ENCODE data around the gene ZP1. TPM values are rescaled to one million over a fixed set of nuclear protein-coding genes. Genes with fewer than 3 reads are reported as not detected.

Gene ZP1
- total and polyA plus RNA-seq, 2 of the 13 experiments (the other 11 are each of a cell fraction or from before 2014, with no cell fraction given): 0.16 TPM; not detected in 1

DNA sequence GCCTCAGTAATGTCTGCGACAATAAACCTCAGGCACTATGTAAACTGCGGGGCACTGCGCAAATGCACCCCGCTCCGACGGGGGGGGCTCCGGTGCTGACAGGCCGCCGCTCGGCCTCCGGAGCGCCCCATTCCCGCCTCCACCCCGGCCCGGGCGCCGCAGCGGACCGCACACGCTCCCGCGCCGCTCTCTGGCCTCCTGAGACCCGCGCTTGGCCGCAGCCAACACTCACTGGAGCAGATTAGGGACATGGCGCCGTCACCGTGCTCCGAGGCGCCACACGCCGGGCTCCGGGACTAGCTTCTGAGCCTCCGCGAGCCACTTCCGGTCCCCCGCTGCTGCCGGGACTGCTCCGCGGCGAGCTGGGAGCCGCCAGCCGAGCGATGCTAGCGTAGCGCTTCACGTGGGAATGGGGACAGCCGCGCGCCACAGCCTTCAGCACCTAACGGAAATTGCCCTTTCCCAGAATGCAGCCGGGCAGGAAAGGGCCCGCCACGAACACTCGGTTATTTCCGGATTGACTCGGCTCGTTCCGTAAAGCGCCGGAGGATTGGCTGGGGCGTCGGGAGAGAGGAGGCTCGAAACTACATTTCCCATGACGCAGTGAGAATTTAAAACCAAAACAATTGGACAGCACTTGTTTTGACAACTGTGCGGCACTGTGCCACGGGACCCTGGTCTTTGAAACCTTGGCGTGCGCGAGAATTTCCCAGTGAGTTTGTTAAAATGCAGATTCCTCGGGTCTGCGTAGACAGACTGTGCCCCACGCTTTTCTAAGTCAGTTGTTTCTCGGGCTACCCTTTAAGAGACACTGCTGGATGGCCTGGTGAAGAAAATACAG is 39.0 kb downstream of the ZP1 start, which contains the start of gene PRPF19 (continued):
- TF ChIP-seq HMGA1 (CRISPR knock-in tag; conservative IDR thresholded peaks at IDR 0.05): no peak
- TF ChIP-seq, protein P1, sequence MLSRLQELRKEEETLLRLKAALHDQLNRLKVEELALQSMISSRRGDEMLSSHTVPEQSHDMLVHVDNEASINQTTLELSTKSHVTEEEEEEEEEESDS (CRISPR knock-in tag; IDR thresholded peaks at IDR 0.05; ENCODE audit: borderline replicate concordance): peak; percentile 38; the same call in 1 of the 2 replicates
- TF ChIP-seq SP2 (CRISPR knock-in tag; IDR thresholded peaks at IDR 0.05): no peak
- TF ChIP-seq ZNF460 (CRISPR knock-in tag; IDR thresholded peaks at IDR 0.05; ENCODE audit: borderline replicate concordance): no peak
- TF ChIP-seq, protein P2, sequence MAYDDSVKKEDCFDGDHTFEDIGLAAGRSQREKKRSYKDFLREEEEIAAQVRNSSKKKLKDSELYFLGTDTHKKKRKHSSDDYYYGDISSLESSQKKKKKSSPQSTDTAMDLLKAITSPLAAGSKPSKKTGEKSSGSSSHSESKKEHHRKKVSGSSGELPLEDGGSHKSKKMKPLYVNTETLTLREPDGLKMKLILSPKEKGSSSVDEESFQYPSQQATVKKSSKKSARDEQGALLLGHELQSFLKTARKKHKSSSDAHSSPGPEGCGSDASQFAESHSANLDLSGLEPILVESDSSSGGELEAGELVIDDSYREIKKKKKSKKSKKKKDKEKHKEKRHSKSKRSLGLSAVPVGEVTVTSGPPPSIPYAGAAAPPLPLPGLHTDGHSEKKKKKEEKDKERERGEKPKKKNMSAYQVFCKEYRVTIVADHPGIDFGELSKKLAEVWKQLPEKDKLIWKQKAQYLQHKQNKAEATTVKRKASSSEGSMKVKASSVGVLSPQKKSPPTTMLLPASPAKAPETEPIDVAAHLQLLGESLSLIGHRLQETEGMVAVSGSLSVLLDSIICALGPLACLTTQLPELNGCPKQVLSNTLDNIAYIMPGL (CRISPR knock-in tag; IDR thresholded peaks at IDR 0.05; ENCODE audit: borderline replicate concordance in 1 of 2, low read depth in 1 of 2): peak; percentile 89 to 91
- TF ChIP-seq, protein P3, sequence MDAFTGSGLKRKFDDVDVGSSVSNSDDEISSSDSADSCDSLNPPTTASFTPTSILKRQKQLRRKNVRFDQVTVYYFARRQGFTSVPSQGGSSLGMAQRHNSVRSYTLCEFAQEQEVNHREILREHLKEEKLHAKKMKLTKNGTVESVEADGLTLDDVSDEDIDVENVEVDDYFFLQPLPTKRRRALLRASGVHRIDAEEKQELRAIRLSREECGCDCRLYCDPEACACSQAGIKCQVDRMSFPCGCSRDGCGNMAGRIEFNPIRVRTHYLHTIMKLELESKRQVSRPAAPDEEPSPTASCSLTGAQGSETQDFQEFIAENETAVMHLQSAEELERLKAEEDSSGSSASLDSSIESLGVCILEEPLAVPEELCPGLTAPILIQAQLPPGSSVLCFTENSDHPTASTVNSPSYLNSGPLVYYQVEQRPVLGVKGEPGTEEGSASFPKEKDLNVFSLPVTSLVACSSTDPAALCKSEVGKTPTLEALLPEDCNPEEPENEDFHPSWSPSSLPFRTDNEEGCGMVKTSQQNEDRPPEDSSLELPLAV (CRISPR knock-in tag; conservative IDR thresholded peaks at IDR 0.05; ENCODE audit: low read depth): no peak
- no peak for TF ChIP-seq ADNP (CRISPR knock-in tag; IDR thresholded peaks at IDR 0.05)
- no peak for TF ChIP-seq POLR2AphosphoS2 (IDR thresholded peaks at IDR 0.05; ENCODE audit: low read depth, low read length)
- TF ChIP-seq, protein P4, sequence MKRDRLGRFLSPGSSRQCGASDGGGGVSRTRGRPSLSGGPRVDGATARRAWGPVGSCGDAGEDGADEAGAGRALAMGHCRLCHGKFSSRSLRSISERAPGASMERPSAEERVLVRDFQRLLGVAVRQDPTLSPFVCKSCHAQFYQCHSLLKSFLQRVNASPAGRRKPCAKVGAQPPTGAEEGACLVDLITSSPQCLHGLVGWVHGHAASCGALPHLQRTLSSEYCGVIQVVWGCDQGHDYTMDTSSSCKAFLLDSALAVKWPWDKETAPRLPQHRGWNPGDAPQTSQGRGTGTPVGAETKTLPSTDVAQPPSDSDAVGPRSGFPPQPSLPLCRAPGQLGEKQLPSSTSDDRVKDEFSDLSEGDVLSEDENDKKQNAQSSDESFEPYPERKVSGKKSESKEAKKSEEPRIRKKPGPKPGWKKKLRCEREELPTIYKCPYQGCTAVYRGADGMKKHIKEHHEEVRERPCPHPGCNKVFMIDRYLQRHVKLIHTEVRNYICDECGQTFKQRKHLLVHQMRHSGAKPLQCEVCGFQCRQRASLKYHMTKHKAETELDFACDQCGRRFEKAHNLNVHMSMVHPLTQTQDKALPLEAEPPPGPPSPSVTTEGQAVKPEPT (CRISPR knock-in tag; IDR thresholded peaks at IDR 0.05; ENCODE audit: low read depth): 0 out of 2 replicates have a peak, but pooled peaks have one; percentile 48
- TF ChIP-seq SMAD3 (CRISPR knock-in tag; IDR thresholded peaks at IDR 0.05): no peak
- TF ChIP-seq ZNF367 (CRISPR knock-in tag; IDR thresholded peaks at IDR 0.05; ENCODE audit: borderline replicate concordance): no peak
- peak; percentile 95 for TF ChIP-seq ZNF143 (CRISPR knock-in tag; IDR thresholded peaks at IDR 0.05)
- TF ChIP-seq ZNF775 (CRISPR knock-in tag; IDR thresholded peaks at IDR 0.05; ENCODE audit: borderline replicate concordance): no peak
- TF ChIP-seq ZNF44 (CRISPR knock-in tag; IDR thresholded peaks at IDR 0.05): 0 out of 2 replicates have a peak, but pooled peaks have one; percentile 42
- TF ChIP-seq MXD4 (CRISPR knock-in tag; IDR thresholded peaks at IDR 0.05): peak; percentile 90; the same call in 1 of the 2 replicates
- TF ChIP-seq, protein P5, sequence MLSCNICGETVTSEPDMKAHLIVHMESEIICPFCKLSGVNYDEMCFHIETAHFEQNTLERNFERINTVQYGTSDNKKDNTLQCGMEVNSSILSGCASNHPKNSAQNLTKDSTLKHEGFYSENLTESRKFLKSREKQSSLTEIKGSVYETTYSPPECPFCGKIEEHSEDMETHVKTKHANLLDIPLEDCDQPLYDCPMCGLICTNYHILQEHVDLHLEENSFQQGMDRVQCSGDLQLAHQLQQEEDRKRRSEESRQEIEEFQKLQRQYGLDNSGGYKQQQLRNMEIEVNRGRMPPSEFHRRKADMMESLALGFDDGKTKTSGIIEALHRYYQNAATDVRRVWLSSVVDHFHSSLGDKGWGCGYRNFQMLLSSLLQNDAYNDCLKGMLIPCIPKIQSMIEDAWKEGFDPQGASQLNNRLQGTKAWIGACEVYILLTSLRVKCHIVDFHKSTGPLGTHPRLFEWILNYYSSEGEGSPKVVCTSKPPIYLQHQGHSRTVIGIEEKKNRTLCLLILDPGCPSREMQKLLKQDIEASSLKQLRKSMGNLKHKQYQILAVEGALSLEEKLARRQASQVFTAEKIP (CRISPR knock-in tag; IDR thresholded peaks at IDR 0.05; ENCODE audit: borderline replicate concordance): no peak
- no peak for TF ChIP-seq JDP2 (CRISPR knock-in tag; IDR thresholded peaks at IDR 0.05; ENCODE audit: borderline replicate concordance)
- TF ChIP-seq ZNF160 (CRISPR knock-in tag; IDR thresholded peaks at IDR 0.05): no peak
- peak; percentile 62 for TF ChIP-seq NRL (CRISPR knock-in tag; IDR thresholded peaks at IDR 0.05; ENCODE audit: borderline replicate concordance)
- TF ChIP-seq MTA3 (CRISPR knock-in tag; IDR thresholded peaks at IDR 0.05): no peak
- TF ChIP-seq MIER2 (CRISPR knock-in tag; IDR thresholded peaks at IDR 0.05): no peak
- no peak for TF ChIP-seq RBM22 (optimal IDR thresholded peaks at IDR 0.05; ENCODE audit: low read length)
